AG20443 (cell line): ENCODE results near the gene GRB7.
"Not testable (repeated sequence)": the region's sequence is repeated elsewhere in the genome, so short reads cannot be mapped to it uniquely, and the experiment has no call there.

Experiments
- DNase-seq: peaks from one replicate; pipeline ENCODE4 v3.0.0; 2012; ENCODE audit warnings: low spot score, mixed read lengths

Gene GRB7

DNA sequence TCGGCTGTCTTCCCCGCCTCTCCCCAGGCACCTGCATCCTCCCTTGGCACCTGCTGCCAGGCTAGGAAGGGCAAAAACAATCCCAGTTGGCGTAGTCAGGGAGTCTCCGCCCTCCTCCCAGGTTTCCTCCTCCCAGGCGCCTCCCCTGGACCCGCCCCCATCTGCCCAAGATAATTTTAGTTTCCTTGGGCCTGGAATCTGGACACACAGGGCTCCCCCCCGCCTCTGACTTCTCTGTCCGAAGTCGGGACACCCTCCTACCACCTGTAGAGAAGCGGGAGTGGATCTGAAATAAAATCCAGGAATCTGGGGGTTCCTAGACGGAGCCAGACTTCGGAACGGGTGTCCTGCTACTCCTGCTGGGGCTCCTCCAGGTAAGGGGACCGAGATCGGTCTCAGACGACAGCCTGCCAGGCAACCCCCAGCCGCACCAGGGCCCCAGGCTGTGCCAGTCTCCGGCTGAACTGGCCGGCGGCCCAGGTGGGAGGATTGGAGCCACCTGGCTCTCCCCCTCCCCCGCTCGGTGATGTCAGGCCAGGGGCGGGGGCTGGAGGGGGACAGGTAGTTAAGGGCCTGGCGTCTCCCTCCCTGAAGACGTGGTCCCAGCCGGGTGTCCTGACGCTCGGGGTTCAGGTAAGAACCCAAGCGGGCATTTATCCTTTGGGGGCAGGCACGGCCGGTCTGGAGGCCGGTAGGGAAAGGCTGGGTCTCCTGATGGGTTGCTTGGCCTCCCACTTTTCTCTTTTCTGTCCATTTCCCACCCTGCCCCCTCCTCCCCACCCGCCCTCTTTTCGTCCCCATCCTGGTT, at the start of gene GRB7:
TSS of gene GRB7 (plus strand) at position 179 of the 808 bp plus-strand sequence. CDS start 4,364 bp downstream, outside the sequence.
- no peak for DNase-seq

DNA sequence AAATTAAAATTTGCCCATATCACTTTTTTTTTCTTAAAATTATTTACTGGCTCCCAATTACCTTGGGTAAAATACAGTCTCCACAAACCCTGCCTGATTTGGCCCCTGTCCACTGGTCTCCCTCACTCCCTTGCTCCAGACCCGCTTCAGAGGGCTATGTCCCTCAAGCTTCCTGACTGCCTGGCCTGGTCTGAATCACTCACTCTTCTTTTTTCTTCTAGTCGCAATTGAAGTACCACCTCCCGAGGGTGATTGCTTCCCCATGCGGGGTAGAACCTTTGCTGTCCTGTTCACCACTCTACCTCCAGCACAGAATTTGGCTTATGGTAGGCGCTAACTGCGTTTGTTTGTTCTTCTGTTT, 49.3 kb upstream of the GRB7 start:
- DNase-seq = no peak

DNA sequence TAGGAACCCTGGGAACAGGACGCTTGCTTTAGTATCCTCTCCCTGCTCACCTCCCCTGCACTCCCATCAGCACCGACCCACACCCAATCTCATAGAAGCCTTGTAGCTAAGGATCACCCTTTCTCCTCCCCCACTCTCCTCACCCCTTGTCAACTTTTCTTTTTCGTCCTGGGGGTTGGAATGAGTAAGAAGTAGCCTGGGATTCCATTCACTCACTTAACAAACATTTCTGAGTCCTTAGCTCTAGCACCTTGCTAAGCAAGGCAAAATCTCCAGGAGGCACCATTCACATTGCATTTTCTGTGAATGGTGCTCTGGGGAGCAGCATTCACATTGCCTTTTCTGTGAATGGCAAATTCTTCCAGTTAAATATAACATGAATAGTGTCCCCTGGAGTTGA, 48.8 kb upstream of the GRB7 start:
- DNase-seq = no peak

DNA sequence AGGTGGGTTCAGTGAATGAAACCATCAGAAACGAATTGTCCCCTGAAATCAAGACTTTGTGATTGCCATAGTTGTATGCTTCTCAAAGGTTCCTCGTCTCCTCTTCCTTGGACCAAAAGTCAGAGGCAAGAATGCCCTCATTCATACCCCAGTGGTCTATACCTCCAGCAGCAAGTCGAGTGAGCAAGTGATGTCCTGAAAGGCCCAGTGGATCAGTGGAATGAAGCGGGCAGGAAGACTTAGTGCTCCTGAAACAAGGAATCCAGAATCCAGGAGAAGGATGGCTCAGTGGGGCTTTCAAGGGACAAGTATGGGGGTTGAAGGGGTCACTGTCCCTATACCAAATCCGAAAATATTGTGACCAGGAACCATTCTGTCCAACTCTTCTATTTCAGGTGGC, 43.1 kb upstream of the GRB7 start:
- no peak for DNase-seq

DNA sequence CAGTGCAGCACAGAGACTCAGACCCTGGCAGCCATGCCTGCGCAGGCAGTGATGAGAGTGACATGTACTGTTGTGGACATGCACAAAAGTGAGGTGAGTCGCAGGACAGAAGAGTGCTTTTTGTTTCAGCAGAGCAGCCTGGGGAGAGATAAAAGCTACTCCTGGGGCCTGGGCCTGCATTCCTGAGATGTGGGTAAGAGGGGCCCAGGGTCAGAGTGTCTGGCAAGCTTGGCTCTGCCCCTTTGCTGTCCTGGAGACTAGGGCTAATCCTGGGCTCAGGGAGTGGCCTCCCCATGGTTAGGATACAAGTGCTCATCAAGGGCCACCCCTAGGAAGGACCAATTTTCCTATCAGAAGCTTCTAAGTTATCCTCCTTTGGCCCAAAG, 42.7 kb upstream of the GRB7 start:
- no peak for DNase-seq

DNA sequence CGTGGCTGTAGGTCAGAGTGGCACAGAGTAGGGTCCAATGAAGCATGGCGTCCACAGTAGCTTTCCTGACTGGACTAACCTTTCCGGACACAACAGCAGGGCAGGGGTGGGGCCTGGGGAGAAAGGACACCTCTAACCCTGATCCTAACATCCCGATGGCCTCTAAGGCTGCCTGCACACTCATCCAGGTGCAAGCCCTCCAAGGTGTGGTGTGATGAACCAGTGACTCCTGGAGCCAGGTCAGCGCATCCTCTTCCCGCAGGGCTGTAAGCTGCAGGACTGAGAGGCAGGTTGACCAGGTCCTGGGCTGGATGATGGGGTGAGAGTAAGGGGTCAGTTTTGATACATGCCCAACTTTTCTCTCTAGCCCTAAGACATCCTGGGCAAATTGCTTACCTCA, 41.0 kb upstream of the GRB7 start:
- no peak for DNase-seq

DNA sequence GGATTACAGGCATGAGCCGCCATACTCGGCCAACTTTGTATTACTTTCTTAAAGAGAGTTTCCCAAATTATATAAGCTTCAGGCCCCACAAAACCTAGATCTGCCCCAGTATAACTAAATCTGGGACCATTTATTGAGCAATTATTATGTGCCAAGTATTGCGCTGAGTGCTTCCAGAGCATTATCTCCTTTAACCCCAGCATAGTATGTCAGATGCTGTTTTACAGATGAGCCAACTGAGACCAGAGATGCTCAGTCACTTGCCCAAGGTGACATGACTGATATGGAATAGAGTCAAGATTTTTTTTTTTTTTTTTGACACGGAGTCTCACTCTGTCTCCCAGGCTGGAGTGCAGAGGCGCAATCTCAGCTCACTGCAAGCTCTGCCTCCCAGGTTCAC, 39.8 kb upstream of the GRB7 start:
- no peak for DNase-seq

DNA sequence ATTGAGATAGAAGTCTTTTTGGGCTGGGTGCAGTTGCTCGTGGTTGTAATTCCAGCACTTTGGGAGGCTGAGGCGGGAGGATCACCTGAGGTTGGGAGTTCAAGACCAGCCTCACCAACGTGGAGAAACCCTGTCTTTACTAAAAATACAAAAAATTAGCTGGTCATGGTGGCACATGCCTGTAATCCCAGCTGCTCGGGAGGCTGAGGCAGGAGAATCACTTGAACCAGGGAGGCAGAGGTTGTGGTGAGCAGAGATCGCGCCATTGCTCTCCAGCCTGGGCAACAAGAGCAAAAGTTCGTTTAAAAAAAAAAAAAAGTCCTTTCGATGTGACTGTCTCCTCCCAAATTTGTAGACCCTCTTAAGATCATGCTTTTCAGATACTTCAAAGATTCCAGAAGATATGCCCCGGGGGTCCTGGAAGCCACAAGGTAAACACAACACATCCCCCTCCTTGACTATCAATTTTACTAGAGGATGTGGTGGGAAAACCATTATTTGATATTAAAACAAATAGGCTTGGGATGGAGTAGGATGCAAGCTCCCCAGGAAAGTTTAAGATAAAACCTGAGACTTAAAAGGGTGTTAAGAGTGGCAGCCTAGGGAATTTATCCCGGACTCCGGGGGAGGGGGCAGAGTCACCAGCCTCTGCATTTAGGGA, 38.5 kb upstream of the GRB7 start:
- not testable (repeated sequence) for DNase-seq

DNA sequence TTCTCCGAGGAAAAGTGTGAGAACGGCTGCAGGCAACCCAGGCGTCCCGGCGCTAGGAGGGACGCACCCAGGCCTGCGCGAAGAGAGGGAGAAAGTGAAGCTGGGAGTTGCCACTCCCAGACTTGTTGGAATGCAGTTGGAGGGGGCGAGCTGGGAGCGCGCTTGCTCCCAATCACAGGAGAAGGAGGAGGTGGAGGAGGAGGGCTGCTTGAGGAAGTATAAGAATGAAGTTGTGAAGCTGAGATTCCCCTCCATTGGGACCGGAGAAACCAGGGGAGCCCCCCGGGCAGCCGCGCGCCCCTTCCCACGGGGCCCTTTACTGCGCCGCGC, 38.0 kb upstream of the GRB7 start, which contains the start of gene ERBB2:
TSS of gene ERBB2 (plus strand) at position 247 of the 330 bp plus-strand sequence. CDS start 175 bp downstream, outside the sequence.
- peak; percentile 91 for DNase-seq

DNA sequence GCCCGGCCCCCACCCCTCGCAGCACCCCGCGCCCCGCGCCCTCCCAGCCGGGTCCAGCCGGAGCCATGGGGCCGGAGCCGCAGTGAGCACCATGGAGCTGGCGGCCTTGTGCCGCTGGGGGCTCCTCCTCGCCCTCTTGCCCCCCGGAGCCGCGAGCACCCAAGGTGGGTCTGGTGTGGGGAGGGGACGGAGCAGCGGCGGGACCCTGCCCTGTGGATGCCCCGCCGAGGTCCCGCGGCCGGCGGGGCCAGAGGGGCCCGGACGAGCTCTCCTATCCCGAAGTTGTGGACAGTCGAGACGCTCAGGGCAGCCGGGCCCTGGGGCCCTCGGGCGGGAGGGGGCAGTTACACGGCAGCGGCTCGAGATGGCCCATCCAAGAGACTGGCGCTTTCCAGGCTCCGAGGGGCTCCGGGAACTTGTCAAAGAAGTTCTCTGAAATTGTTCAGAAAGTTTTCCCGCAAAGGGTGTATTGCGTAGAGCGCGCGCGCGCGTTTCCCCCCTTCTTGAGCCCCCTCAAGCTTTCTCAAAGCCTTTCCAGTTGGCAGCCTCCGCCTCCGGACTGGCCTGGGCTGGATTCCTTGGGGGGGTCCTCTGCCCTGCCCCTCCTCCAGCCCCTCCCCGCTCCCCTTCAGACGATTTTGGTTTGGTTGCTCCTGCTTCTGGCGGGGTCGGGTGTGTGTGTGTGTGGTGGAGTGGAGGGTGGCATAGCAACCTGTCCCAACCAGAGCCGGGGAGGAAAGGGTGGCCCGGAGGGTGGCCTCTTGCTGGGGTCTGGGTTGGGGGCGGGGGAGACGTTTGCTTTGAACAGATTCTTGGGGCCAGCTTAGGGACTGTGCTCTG, 37.4 kb upstream of the GRB7 start:
- DNase-seq = peak; percentile 77

DNA sequence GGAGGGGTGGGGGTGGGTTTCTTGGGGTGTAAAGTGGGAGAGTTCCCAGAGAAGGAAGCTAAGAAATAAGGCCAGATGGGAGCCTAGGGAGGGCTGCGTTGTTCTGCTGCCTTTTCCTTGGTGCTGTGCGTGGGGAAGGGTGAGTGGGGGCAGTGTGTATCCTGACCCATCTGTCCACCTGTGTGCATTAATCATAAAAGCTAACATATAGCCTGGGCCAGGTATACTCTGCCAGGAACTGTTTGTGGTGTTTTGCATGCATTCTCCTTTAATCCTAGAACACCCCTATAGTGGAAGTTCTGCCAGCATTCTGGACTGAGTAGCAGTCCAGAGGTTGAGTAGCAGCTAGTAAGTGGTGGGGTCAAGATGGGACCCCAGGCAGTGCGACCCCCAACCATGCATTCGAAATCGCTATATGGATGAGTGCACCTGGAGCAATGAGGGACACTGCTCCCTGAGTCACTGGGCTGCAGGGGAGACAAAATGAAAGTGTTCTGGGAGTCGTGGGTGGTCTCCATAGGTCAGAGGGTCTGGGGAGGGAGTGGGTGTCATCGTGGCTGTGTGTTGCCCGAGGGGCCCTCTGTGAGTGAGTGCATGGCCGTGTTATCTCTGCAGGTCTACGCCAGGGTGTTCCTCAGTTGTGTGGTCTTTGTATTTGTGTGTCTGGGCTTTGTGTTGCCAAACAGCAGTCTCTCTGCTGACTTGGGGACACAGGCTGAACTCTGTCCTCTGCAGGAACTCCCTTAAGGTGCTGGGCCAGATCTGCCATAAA, 36.5 kb upstream of the GRB7 start:
- DNase-seq = no peak

DNA sequence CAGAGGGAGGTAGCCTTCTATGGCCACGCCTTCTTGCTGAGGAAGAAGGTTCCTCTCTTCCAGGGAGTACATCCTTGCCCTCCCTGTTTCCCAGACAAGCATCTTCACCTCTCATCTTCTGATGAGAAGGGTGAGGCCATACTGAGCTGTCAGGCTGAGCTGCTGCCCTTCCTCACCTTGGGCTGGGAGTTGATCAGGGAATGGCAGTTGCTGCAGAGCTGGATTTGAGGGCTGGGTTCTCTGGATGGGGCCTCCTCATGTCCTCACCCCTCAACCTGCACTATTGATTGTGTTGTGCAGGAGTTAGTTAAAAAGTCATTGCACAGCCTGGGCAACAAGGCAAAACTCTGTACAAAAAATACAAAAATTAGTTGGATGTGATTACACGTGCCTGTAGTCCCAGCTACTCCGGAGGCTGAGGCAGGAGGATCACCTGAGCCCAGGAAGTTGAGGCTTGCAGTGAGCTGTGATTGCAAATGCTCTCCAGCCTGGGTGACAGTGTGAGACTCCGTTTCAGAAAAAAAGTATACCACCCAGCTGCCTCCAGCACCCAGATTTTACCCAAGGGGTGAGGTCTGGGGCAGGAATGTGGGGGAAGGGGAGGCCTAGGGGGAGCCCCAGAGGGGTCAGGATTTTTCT, 35.8 kb upstream of the GRB7 start:
- no peak for DNase-seq

DNA sequence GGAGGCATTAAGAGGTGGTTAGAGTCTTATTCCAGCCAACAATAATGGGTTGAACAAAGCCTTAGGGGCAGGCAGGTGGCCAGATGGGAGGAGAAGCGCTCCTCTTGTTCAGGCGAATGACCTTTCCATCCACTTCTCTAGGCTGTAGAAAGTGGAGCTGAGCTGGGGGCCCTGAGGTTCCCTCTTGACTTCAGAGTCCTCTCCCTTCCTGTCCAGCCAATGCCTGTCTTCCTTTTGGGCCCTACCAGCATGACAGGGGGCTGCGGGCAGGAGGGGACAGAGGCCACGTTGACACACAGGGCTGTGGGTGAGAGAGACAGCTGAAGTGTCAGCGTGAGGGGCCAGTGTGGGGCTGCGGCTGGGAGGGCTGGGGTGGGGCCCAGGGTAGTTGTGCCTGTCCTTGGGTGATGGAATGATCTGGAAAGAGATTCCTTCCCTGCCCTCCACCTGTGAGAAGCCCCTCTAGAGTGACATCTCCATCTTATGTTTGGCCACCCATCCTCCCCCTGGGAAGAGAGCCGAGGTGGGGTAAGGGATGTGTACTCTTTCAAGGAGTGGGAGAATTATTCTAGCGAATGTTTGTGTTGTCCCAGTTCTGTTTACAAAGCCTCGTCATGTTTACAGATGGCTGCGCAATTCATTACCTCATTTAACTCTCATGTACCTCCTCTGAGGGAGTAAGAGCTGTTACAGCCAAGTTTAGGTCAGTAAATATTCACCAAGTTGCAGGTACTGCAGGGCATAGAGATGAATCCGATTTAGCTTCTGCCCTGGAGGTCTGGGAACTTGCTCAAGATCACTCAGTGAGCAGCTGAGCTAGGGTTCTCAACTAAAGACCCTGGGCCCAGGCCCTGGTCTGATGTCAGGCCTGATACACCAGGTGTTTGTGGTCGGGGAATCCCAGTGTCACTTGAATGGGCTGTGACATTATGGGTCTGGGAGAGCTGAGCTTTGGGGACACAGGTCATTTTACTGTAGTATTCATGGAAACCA, 34.5 kb upstream of the GRB7 start:
- no peak for DNase-seq

DNA sequence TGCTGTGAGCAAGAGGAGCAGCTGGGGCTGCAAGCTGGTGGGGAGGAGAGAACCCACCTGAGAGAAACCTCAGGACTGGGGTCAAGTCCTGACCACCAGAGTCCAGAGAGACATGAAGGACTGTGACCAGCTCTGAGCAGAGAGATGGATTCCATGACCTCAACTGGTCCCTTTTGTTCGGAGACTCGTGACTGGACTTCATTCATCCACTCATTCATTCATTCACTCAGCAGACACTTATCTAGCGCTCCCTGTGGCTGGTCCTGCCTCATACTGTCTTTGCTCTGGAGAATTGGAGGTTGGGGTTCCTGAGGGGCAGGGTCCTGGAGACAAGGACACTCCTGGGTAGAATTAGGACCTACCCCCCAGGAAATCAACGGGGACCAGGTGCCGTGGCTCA, 33.8 kb upstream of the GRB7 start:
- no peak for DNase-seq

DNA sequence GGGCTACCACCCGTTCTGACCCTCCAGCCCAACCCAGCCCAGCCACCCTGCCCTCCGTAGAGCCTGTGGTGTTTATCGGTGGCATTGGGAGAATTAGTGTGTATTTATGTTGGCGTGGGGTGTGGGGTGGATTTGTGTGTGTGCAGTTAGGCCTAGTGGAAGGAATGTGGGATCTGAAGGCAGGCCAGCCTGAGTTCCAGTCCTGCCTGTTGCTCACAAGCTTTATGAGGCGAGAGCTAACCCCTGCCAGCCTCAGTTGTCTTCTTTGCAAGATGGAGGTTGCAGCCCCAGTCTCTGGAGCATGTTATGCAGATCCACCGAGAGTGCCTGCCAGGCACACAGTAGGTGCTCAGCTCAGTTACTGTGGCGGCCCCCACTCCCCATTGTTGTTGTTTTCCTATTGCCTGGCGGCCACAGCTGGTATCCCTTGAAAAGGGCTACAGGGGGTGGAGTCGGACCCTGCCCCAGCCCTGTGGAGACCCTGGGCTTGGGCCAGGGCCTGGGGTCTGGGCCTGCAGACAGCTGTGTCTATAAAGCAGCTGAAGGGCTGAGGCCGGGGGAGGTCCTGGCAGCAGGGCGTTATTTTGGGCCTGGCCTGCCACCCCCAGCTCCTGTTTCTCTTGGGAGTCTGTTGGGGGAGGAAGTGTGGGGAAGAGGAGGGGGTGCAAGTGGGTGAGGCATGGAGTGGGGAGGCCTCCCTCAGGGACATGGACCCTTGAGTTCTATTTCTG, 32.8 kb upstream of the GRB7 start:
- DNase-seq = peak; percentile 61

DNA sequence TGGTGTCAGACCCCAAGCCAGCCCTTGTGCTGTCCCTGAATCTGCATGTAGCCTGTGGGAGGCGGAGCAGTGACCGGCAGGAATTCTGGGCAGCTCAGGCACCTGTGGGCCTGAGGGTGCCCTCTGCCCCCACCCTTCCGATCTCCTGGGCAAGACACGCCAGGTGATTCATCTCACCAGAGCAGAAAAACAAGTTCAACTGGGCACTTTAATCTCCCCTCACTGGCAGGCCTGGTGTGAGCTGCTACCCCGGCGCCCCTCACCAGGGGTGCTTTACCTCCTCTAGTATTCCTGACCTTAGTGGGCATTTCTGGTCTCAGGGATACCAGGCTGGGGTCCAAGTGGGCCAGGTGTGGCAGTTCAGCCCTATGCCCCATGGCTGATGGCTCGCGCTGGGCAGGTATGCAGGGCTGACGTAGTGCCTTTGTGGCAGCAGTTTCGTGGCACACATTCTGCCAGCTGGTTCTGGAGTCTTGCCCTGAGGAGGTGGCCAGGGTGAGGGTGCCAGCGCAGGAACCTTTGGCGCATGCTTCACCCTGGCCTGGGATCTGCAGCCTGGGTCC, 31.9 kb upstream of the GRB7 start:
- DNase-seq = no peak

DNA sequence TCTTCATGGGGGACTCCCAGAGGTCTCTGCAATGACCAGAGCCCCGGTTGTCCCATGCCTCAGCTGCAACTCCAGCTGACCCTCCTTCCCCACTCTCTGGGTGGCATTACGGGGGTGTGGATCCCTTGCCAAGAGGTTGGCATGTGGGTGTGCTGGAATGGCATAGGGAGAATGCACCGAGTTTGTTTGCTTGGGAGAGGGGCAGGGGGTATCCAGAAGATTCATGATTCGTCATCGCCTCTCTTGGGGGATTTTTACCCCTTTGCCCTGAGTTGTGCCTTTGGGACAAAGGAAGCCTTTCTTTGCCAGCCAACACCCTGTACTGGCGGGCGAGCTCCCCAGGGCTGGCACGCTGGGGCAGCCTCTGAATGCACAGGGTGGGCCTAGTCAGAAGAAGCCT, 31.4 kb upstream of the GRB7 start:
- DNase-seq = no peak

DNA sequence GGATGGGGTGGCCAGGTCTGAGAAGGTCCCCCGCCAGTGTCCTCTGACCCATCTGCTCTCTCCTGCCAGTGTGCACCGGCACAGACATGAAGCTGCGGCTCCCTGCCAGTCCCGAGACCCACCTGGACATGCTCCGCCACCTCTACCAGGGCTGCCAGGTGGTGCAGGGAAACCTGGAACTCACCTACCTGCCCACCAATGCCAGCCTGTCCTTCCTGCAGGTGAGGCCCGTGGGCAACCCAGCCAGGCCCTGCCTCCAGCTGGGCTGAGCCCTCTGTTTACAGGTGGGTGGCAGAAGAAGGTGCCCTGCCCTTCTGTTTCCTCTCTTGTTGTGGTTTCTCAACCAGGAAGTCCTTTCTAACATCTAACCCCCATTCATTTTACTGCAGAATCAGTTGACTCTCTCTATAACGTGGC, 30.8 kb upstream of the GRB7 start:
- no peak for DNase-seq

DNA sequence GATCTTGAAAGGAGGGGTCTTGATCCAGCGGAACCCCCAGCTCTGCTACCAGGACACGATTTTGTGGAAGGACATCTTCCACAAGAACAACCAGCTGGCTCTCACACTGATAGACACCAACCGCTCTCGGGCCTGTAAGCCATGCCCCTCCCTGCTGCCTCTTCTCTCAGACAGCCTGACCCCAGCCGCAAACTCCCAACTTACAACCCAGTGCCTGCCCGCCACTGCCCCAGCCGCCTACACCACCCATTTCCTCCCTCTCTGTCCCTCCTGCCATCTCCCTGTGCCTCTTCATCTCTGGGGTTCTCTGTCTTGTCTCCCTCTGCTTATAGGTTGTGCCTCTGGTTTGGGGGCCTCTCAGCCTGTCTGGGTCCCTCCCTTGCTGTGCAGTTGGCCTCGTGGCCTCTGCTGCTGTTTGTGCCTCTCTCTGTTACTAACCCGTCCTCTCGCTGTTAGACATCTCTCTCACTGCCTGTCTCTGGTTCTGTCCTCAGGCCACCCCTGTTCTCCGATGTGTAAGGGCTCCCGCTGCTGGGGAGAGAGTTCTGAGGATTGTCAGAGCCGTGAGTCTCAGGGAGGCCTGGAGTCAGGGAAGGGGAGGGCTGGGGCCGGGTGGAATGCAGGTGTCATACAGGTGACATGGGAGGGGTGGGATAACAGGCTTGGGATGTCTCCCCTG, 28.3 kb upstream of the GRB7 start:
- no peak for DNase-seq
